Measurements from ENCODE around the gene PAFAH1B2.
"Not testable (repeated sequence)": the region's sequence is repeated elsewhere in the genome, so short reads cannot be mapped to it uniquely, and the experiment has no call there.

Gene PAFAH1B2

DNA sequence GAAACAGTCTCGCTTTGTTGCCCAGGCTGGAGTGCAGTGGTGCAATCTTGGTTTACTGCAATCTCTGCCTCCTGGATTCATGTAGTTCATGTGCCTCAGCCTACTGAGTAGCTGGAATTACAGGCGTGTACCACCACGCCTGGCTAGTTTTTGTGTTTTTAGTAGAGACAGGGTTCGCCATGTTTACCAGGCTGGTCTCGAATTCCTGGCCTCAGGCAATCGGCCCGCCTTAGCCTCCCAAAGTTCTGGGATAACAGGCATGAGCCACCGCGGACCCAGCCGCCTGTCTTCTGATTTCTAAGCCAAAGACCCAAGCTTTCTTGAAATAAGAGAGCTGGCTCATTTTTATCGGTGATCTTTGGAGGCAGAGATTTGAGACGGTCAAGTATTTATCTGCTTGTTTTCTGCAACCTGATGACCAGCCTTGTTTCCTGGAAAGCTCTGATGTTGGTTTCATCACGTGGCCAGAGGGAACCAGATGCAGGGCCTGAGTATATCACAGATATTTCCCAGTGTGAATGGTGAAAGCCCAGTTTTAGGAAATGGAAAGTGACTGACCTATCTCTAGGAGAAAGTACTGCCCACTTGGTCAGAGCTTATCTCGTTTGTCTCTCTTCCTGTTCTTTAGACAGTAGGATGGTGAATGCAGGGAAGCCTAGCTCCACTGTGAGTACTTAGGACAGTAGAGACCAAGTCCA is 28.8 kb downstream of the PAFAH1B2 start:
- ATAC-seq (no peak), DNase-seq (no peak)

DNA sequence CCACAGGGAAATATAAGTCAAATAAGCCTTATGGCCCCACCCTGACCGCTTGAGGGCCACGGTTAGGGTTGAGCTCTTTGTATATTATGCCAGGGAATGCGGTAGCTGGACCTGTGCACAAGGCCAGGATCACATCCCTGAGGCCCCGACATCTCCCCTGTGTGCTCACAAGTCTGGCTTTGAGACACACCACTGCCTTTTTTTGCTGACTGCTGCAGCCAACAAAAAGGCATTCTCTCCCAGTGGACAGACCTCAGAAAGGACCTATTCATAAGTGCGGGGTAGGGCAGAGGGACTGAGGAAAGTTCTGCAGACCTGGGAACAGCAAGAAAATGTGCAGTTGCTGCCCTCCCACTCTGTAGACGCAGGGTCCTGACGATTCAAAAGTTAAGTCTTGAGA is 31.0 kb downstream of the PAFAH1B2 start:
- no peak for DNase-seq
- ATAC-seq = no peak

GRCh38 chr11:117175781-117176180 is 31.7 kb downstream of the PAFAH1B2 start:
- ATAC-seq (no peak), DNase-seq (no peak)

GRCh38 chr11:117176186-117176585 is 32.1 kb downstream of the PAFAH1B2 start:
- ATAC-seq = no peak
- DNase-seq = no peak

GRCh38 chr11:117177534-117178209 is 33.6 kb downstream of the PAFAH1B2 start:
- no peak for ATAC-seq

GRCh38 chr11:117178210-117179034 is 34.3 kb downstream of the PAFAH1B2 start, which contains the start of gene SIDT2:
SIDT2 (plus strand) TSS chr11:117178743; CDS start chr11:117179264, 521 bp downstream.
- ATAC-seq = peak; percentile 97
- DNase-seq = peak; percentile 93

More at GRCh38 chr11:117177534-117178209, 33.6 kb downstream of the PAFAH1B2 start:
- DNase-seq = no peak

- ATAC-seq = peak; percentile 19
- DNase-seq = peak; percentile 56
These were observed 35.2 kb downstream of the PAFAH1B2 start for GRCh38 chr11:117179048-117179999.

DNA sequence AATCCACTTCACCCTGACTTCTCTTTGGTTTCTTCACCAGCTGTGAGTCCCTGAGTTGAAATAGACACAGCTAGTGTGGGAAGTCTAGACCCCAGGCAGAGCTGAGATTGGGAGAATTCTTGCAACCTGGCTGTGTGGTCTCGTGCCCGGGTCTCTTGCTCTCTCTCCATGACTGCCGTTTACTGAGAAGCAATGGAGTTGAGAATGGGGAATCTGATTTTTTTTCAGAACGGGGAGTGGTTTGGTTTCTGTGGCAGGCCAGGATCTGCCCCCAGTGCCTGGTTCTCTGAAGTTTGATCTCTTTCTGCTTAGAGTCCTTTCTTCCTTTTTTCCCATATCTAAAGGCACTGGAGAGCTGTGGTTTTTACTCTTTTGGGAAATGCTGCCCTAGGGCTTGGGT is 35.9 kb downstream of the PAFAH1B2 start:
- ATAC-seq = no peak
- no peak for DNase-seq

DNA sequence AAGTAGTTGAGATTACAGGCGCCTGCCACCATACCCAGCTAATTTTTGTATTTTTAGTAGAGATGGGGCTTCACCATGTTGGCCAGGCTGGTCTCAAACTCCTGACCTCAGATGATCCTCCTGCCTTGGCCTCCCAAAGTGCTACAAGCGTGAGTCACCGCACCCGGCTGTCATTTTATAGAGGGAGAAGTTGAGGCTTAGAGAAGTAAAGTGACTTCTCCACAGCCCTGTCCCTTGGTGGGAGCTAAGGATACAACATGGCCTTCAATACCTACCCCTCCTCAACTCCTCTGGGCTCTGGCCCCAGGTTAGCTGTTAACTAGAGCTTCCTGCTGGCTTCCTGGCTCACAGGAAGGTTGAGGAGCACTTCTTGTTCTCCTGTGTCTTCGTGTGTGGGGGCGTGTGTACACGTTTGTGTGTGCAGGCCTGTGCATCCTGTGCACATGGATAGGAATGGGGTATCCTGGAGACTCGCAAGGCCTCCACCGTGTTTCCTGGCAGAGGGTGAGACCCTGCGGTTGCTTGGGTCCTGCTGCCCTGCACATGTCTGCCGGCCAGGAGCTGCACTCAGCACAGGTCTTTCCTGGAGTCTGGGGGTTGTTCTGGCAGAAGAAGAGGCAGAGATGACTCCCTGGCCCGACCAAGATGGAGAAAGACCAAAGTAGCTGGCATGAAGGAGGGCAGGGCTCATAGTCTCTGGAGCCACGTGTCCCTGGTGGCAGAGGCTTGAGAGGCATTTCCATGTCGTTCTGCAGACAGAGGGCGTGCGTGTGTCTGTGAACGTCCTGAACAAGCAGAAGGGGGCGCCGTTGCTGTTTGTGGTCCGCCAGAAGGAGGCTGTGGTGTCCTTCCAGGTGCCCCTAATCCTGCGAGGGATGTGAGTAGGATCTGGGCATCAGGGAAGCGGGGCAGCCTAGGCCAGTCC is 36.8 kb downstream of the PAFAH1B2 start:
- peak; percentile 17 for ATAC-seq

GRCh38 chr11:117181586-117182550 is 37.8 kb downstream of the PAFAH1B2 start:
- no peak for ATAC-seq

More for the DNA sequence above, 36.8 kb downstream of the PAFAH1B2 start:
- peak; percentile 70 for DNase-seq

DNA sequence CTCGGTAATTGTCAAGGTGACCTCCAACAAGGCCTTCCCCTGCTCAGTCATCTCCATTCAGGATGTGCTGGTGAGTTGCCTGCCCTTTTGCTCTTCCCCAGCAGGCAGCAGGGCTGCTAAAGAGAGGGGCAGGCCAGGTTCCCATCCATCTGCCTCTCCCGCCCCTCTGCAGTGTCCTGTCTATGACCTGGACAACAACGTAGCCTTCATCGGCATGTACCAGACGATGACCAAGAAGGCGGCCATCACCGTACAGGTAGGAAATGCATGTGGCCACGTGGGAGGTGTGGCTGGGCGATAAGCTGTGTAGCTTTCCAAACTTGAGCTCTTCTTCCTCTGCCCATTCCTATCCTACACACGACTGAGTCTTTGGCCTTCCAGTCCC is 38.5 kb downstream of the PAFAH1B2 start:
- ATAC-seq = no peak
- DNase-seq = no peak

More at GRCh38 chr11:117181586-117182550, 37.8 kb downstream of the PAFAH1B2 start:
- no peak for DNase-seq

GRCh38 chr11:117183178-117183577 is 39.1 kb downstream of the PAFAH1B2 start:
- not testable (repeated sequence) for ATAC-seq, DNase-seq

- no peak for DNase-seq
- ATAC-seq = no peak
These were observed 39.8 kb downstream of the PAFAH1B2 start for GRCh38 chr11:117183724-117184349.

- ATAC-seq = no peak
- no peak for DNase-seq
These were observed 41.8 kb downstream of the PAFAH1B2 start for GRCh38 chr11:117185736-117186430.

DNA sequence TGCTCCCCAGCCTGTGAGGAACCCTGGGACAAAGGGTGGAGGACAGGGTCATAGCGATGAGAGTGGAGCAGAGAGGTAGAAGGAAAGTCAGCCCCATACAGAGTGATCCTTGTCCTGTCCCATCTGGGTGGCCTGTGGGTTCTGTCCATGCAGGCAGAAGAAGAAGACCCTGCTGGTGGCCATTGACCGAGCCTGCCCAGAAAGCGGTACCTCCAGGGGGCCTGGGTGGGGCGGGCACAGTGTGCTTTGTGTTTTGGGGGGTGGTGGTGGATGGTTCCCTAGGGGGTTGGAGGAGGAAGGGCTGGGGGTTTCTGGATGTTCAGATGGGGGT is 42.3 kb downstream of the PAFAH1B2 start:
- no peak for ATAC-seq

GRCh38 chr11:117187007-117187406 is 42.9 kb downstream of the PAFAH1B2 start:
- no peak for DNase-seq
- ATAC-seq = no peak

More for the DNA sequence above, 42.3 kb downstream of the PAFAH1B2 start:
- DNase-seq = no peak

GRCh38 chr11:117187428-117187798 is 43.3 kb downstream of the PAFAH1B2 start:
- DNase-seq (no peak), ATAC-seq (no peak)

- no peak for ATAC-seq
- DNase-seq = no peak
These were observed 43.9 kb downstream of the PAFAH1B2 start for GRCh38 chr11:117187799-117188481.
